Neuronal stem cell (in vitro differentiated cells): Measurements from ENCODE around the gene TSPAN15.

Source experiments
- DNase-seq: peaks from one replicate; pipeline ENCODE4 v3.0.0-alpha.2; 2013; ENCODE audit warnings: low spot score
- H2AFZ ChIP-seq: one replicate; pipeline ENCODE4 v1.6.1; 2013; ENCODE audit warnings: mild to moderate bottlenecking, low read length, inconsistent platforms
- H2AK5ac ChIP-seq: 2 replicates; pipeline ENCODE4 v1.6.1; 2013; ENCODE audit warnings: low read depth, mild to moderate bottlenecking, inconsistent platforms, low read length, moderate library complexity, mixed read lengths
- H2BK120ac ChIP-seq: 2 replicates; pipeline ENCODE4 v1.6.1; 2013; ENCODE audit warnings: low read depth, mild to moderate bottlenecking, inconsistent platforms, low read length, moderate library complexity, mixed read lengths
- H2BK12ac ChIP-seq: one replicate; pipeline ENCODE4 v1.6.1; 2013; ENCODE audit warnings: low read length, inconsistent platforms
- H2BK15ac ChIP-seq: 2 replicates; pipeline ENCODE4 v1.6.1; 2013; ENCODE audit warnings: mild to moderate bottlenecking, low read length, inconsistent platforms, mixed read lengths
- H2BK5ac ChIP-seq: one replicate; pipeline ENCODE4 v1.6.1; 2013; ENCODE audit warnings: inconsistent platforms, mild to moderate bottlenecking, low read length, moderate library complexity
- H3K14ac ChIP-seq: one replicate; pipeline ENCODE4 v1.6.1; 2013; ENCODE audit warnings: low read length, inconsistent platforms
- H3K18ac ChIP-seq: 2 replicates; pipeline ENCODE4 v1.6.1; 2013; ENCODE audit warnings: low read length, inconsistent platforms
- H3K23ac ChIP-seq: 2 replicates; pipeline ENCODE4 v1.6.1; 2013; ENCODE audit warnings: low read depth, mild to moderate bottlenecking, mixed read lengths, low read length, inconsistent platforms; ENCODE audit not compliant: poor library complexity
- H3K27ac ChIP-seq: replicated peaks from 3 replicates; pipeline ENCODE4 v1.5.1; 2013; ENCODE audit warnings: low read length, inconsistent platforms
- H3K27me3 ChIP-seq, 3 experiments: 2 replicates each; pipeline ENCODE4 v1.6.1; 2013; ENCODE audit warnings: low read length in 3 of 3, mild to moderate bottlenecking in 2 of 3, inconsistent platforms in 1 of 3, low read depth in 1 of 3, mixed read lengths in 1 of 3, moderate library complexity in 1 of 3; ENCODE audit not compliant: control insufficient read depth in 3 of 3, insufficient read depth in 3 of 3
- H3K36me3 ChIP-seq, 2 donors: replicated peaks in 1 of 2; 2 replicates each; pipeline ENCODE4 v1.6.1; 2013; ENCODE audit warnings: low read length in 2 of 2; ENCODE audit not compliant: control insufficient read depth in 2 of 2, insufficient read depth in 2 of 2
- H3K4ac ChIP-seq: 2 replicates; pipeline ENCODE4 v1.6.1; 2013; ENCODE audit warnings: inconsistent platforms, mild to moderate bottlenecking, low read length, moderate library complexity
- H3K4me1 ChIP-seq, 2 donors: 1 replicate in 1 of 2; 2 replicates in 1 of 2; pipeline ENCODE4 v1.6.1; 2013; ENCODE audit warnings: low read length in 2 of 2, low read depth in 1 of 2; ENCODE audit not compliant: control insufficient read depth in 2 of 2, insufficient read depth in 1 of 2
- H3K4me2 ChIP-seq: one replicate; pipeline ENCODE4 v1.6.1; 2013; ENCODE audit warnings: mild to moderate bottlenecking, low read length, inconsistent platforms; ENCODE audit not compliant: insufficient read depth, poor library complexity, severe bottlenecking
- H3K4me3 ChIP-seq, 2 donors: 2 replicates each; pipeline ENCODE4 v1.5.1; 2013; ENCODE audit warnings: low read length in 2 of 2, mild to moderate bottlenecking in 2 of 2, inconsistent platforms in 1 of 2, moderate library complexity in 1 of 2
- H3K79me1 ChIP-seq: one replicate; pipeline ENCODE4 v1.6.1; 2013; ENCODE audit warnings: low read depth, mild to moderate bottlenecking, inconsistent platforms, low read length, moderate library complexity
- H3K9ac ChIP-seq: one replicate; pipeline ENCODE4 v1.6.1; 2013; ENCODE audit warnings: mild to moderate bottlenecking, low read depth, low read length, inconsistent platforms; ENCODE audit not compliant: poor library complexity
- H3K9me3 ChIP-seq, 2 donors: replicated peaks in 1 of 2; 2 replicates each; pipeline versions ENCODE3 to v1.6.1; 2013; ENCODE audit warnings: low read length in 2 of 2, mild to moderate bottlenecking in 2 of 2, inconsistent platforms in 1 of 2, low read depth in 1 of 2, mixed read lengths in 1 of 2, moderate library complexity in 1 of 2; ENCODE audit not compliant: control insufficient read depth in 2 of 2, insufficient read depth in 1 of 2
- H4K8ac ChIP-seq: one replicate; pipeline ENCODE4 v1.6.1; 2013; ENCODE audit warnings: low read depth, mild to moderate bottlenecking, inconsistent platforms, low read length, moderate library complexity
- H4K91ac ChIP-seq: one replicate; pipeline ENCODE4 v1.6.1; 2013; ENCODE audit warnings: low read length, low read depth, mild to moderate bottlenecking, inconsistent platforms; ENCODE audit not compliant: poor library complexity
- whole genome bisulfite sequencing, 2 donors: extraction: QIAGEN DNeasy Blood & Tissue Kit; methylation state at CpG; one replicate each; pipeline ENCODE4 v1.1.7; 2013; ENCODE audit warnings: missing lambda C conversion rate in 2 of 2, mixed read lengths in 1 of 2; ENCODE audit not compliant: insufficient read length in 2 of 2, insufficient replicate concordance in 1 of 2; ENCODE audit errors: extremely low coverage in 2 of 2; 5-methylcytosine and 5-hydroxymethylcytosine counted together

TSPAN15 gene

GRCh38 chr10:69491611-69492010 is 40.3 kb downstream of the TSPAN15 start:
- no peak for DNase-seq
- Histone ChIP-seq H2BK120ac (no peak overlapping the region), H4K8ac (no peak overlapping the region), H3K79me1 (peaks cover 4% of the 10 kb centered on the region), H2BK5ac (peak overlapping the region; percentile 77), H3K4me2 (no peak overlapping the region), H2AFZ (no peak overlapping the region), H4K91ac (no peak overlapping the region), H2BK15ac (no peak overlapping the region), H3K9ac (no peak overlapping the region), H3K27ac (no peak overlapping the region), H3K23ac (no peak overlapping the region), H3K9me3 (peaks cover 0 to 8% of the 10 kb centered on the region in 2 donors), H3K18ac (peak overlapping the region; percentile 73), H3K14ac (no peak overlapping the region), H2BK12ac (no peak overlapping the region), H3K4me1 (peaks cover 0 to 18% of the 10 kb centered on the region in 2 donors), H3K36me3 (no peaks in the 10 kb centered on the region), H2AK5ac (peak overlapping the region; percentile 51), H3K4me3 (no peak overlapping the region), H3K27me3 (peaks cover 0 to 18% (median 2%) of the 10 kb centered on the region in 3 experiments), H3K4ac (no peak overlapping the region)
- no CpG with 5 or more reads among the region's 4 CpGs for WGBS, 2 donors

- Histone ChIP-seq H4K91ac (peak overlapping the region; percentile 44), H3K18ac (peak overlapping the region; percentile 52), H2AFZ (no peak overlapping the region), H3K79me1 (peaks cover 4% of the 10 kb centered on the region), H3K4me1 (peaks cover 0 to 18% of the 10 kb centered on the region in 2 donors), H3K23ac (peak overlapping the region; percentile 38), H3K4me3 (no peak overlapping the region), H3K27me3 (peaks cover 0 to 18% (median 2%) of the 10 kb centered on the region in 3 experiments), H4K8ac (peak overlapping the region; percentile 30), H3K36me3 (no peaks in the 10 kb centered on the region), H2BK120ac (no peak overlapping the region), H3K4me2 (no peak overlapping the region), H3K27ac (no peak overlapping the region), H3K14ac (peak overlapping the region; percentile 64), H3K9me3 (peaks cover 0 to 8% of the 10 kb centered on the region in 2 donors), H3K9ac (no peak overlapping the region), H2AK5ac (peak overlapping the region; percentile 92), H2BK15ac (peak overlapping the region; percentile 2), H2BK5ac (peak overlapping the region; percentile 77), H3K4ac (no peak overlapping the region), H2BK12ac (peak overlapping the region; percentile 14)
- no CpG with 5 or more reads among the region's 13 CpGs for WGBS, 2 donors
- no peak for DNase-seq
Measured at GRCh38 chr10:69492091-69492745, 41.0 kb downstream of the TSPAN15 start.

GRCh38 chr10:69492746-69493462 is 41.6 kb downstream of the TSPAN15 start:
- Histone ChIP-seq H2AK5ac (peak overlapping the region; percentile 92), H2BK15ac (peak overlapping the region; percentile 2), H3K27me3 (peaks cover 0 to 18% (median 2%) of the 10 kb centered on the region in 3 experiments), H2BK5ac (peak overlapping the region; percentile 77), H3K14ac (peak overlapping the region; percentile 64), H3K4ac (no peak overlapping the region), H3K9ac (peak overlapping the region; percentile 75), H3K27ac (no peak overlapping the region), H3K23ac (peak overlapping the region; percentile 38), H3K9me3 (peaks cover 0 to 8% of the 10 kb centered on the region in 2 donors), H2BK12ac (no peak overlapping the region), H3K4me1 (peaks cover 0 to 18% of the 10 kb centered on the region in 2 donors), H2AFZ (no peak overlapping the region), H3K4me3 (no peak overlapping the region), H4K91ac (peak overlapping the region; percentile 44), H4K8ac (peak overlapping the region; percentile 30), H3K4me2 (no peak overlapping the region), H3K79me1 (peaks cover 4% of the 10 kb centered on the region), H3K36me3 (no peaks in the 10 kb centered on the region), H3K18ac (peak overlapping the region; percentile 68), H2BK120ac (no peak overlapping the region)
- WGBS, 2 donors: no CpG with 5 or more reads among the region's 12 CpGs
- DNase-seq: no peak
